ENCODE data around the gene C9orf43. TPM values are rescaled to one million over a fixed set of nuclear protein-coding genes. Genes with fewer than 3 reads are reported as not detected.

C9orf43 gene
- total and polyA plus RNA-seq, 9 of the 15 experiments (the other 6 are each of a cell fraction or from before 2014, with no cell fraction given) = 0.21 to 0.58 (median 0.33) TPM

- TF ChIP-seq EWSR1 (IDR thresholded peaks at IDR 0.05; ENCODE audit: borderline replicate concordance, low read depth, partially characterized antibody) (no peak), ZNF311 (CRISPR knock-in tag; IDR thresholded peaks at IDR 0.05) (no peak), HMG20A (CRISPR knock-in tag; conservative IDR thresholded peaks at IDR 0.05) (no peak), MED1 (CRISPR knock-in tag; IDR thresholded peaks at IDR 0.05; ENCODE audit: borderline replicate concordance) (no peak), HDAC1 (IDR thresholded peaks at IDR 0.05) (peak in 1 of 2 experiments; percentile 96; a peak in 2 of 4 replicates), CBFB (CRISPR knock-in tag; IDR thresholded peaks at IDR 0.05) (no peak), PTRF (tag; IDR thresholded peaks at IDR 0.05) (no peak), POLR2G (IDR thresholded peaks at IDR 0.05; ENCODE audit: low read depth, low read length) (no peak), HNRNPH1 (optimal IDR thresholded peaks at IDR 0.05; ENCODE audit: low read depth, low read length) (no peak), NFATC3 (IDR thresholded peaks at IDR 0.05) (no peak), YBX1 (IDR thresholded peaks at IDR 0.05) (no peak), SIN3B (IDR thresholded peaks at IDR 0.05; ENCODE audit: low read depth) (no peak), NFYB (IDR thresholded peaks at IDR 0.05; ENCODE audit: extremely low read depth, insufficient read length) (no peak), ZNF785 (CRISPR knock-in tag; IDR thresholded peaks at IDR 0.05) (no peak), TAF9B (IDR thresholded peaks at IDR 0.05; ENCODE audit: partially characterized antibody) (no peak)
- TF ChIP-seq, protein P1, sequence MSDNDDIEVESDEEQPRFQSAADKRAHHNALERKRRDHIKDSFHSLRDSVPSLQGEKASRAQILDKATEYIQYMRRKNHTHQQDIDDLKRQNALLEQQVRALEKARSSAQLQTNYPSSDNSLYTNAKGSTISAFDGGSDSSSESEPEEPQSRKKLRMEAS (CRISPR knock-in tag; IDR thresholded peaks at IDR 0.05) = no peak
- TF ChIP-seq, protein P2, sequence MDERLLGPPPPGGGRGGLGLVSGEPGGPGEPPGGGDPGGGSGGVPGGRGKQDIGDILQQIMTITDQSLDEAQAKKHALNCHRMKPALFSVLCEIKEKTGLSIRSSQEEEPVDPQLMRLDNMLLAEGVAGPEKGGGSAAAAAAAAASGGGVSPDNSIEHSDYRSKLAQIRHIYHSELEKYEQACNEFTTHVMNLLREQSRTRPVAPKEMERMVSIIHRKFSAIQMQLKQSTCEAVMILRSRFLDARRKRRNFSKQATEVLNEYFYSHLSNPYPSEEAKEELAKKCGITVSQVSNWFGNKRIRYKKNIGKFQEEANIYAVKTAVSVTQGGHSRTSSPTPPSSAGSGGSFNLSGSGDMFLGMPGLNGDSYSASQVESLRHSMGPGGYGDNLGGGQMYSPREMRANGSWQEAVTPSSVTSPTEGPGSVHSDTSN (CRISPR knock-in tag; IDR thresholded peaks at IDR 0.05; ENCODE audit: low read depth) = no peak
- TF ChIP-seq, protein P2 (tag; conservative IDR thresholded peaks at IDR 0.05; ENCODE audit: low read depth) = no peak
- TF ChIP-seq, protein P3, sequence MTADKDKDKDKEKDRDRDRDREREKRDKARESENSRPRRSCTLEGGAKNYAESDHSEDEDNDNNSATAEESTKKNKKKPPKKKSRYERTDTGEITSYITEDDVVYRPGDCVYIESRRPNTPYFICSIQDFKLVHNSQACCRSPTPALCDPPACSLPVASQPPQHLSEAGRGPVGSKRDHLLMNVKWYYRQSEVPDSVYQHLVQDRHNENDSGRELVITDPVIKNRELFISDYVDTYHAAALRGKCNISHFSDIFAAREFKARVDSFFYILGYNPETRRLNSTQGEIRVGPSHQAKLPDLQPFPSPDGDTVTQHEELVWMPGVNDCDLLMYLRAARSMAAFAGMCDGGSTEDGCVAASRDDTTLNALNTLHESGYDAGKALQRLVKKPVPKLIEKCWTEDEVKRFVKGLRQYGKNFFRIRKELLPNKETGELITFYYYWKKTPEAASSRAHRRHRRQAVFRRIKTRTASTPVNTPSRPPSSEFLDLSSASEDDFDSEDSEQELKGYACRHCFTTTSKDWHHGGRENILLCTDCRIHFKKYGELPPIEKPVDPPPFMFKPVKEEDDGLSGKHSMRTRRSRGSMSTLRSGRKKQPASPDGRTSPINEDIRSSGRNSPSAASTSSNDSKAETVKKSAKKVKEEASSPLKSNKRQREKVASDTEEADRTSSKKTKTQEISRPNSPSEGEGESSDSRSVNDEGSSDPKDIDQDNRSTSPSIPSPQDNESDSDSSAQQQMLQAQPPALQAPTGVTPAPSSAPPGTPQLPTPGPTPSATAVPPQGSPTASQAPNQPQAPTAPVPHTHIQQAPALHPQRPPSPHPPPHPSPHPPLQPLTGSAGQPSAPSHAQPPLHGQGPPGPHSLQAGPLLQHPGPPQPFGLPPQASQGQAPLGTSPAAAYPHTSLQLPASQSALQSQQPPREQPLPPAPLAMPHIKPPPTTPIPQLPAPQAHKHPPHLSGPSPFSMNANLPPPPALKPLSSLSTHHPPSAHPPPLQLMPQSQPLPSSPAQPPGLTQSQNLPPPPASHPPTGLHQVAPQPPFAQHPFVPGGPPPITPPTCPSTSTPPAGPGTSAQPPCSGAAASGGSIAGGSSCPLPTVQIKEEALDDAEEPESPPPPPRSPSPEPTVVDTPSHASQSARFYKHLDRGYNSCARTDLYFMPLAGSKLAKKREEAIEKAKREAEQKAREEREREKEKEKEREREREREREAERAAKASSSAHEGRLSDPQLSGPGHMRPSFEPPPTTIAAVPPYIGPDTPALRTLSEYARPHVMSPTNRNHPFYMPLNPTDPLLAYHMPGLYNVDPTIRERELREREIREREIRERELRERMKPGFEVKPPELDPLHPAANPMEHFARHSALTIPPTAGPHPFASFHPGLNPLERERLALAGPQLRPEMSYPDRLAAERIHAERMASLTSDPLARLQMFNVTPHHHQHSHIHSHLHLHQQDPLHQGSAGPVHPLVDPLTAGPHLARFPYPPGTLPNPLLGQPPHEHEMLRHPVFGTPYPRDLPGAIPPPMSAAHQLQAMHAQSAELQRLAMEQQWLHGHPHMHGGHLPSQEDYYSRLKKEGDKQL (CRISPR knock-in tag; IDR thresholded peaks at IDR 0.05; ENCODE audit: borderline replicate concordance) = no peak
Observed at GRCh38 chr9:113368982-113369854, 41.3 kb upstream of the C9orf43 start (continued).
